ENCODE results near the gene POLH. TPM values are rescaled to one million over a fixed set of nuclear protein-coding genes. Genes with fewer than 3 reads are reported as not detected.

Gene POLH
- total and polyA plus RNA-seq, 2 donors (not counting 1 experiment from before 2014, with no cell fraction given): 19.0 to 21.8 TPM

DNA sequence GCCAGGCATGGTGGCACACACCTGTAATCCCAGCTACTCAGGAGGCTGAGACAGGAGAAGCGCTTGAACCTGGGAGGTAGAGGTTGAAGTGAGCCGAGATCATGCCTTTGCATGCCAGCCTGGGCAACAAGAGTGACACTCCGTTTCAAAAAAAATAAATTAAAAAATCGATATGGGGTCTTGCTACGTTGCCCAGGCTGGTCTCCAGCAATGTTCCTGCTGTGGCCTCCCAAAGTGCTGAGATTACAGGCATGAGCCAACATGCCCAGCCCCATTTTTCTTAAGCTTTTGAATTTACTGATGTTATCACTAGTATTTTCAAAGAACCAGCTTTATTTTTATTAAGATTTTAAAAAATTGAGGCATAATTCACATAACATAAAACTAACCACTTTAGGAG lies 35.5 kb upstream of the POLH start:
- Histone ChIP-seq H3K9ac (ENCODE audit: insufficient read depth, low read length) (no peak overlapping the region), H3K9me3 (ENCODE audit: control insufficient read depth, insufficient read depth, low read depth, low read length) (no peaks in the 10 kb centered on the region), H2AFZ (ENCODE audit: low read length) (no peak overlapping the region), H3K27me3 (ENCODE audit: control insufficient read depth, insufficient read depth, low read length) (no peaks in the 10 kb centered on the region), H3K4me2 (ENCODE audit: extremely low read depth, insufficient read depth, low read length) (no peak overlapping the region), H3K4me3 (replicated peaks in 1 of 4; ENCODE audit: control extremely low read depth in 1 of 4, insufficient read depth in 1 of 4, low read depth in 3 of 4, low read length in 4 of 4) (no peak overlapping the region), H3K36me3 (ENCODE audit: control insufficient read depth, insufficient read depth, low read length) (peaks cover 2% of the 10 kb centered on the region), H3K4me1 (ENCODE audit: control insufficient read depth, extremely low read depth, insufficient read depth, low read length) (no peaks in the 10 kb centered on the region), H3K79me2 (ENCODE audit: control insufficient read depth, insufficient read depth, low read length) (no peaks in the 10 kb centered on the region), H4K20me1 (ENCODE audit: control insufficient read depth, extremely low read depth, insufficient read depth, low read length) (no peaks in the 10 kb centered on the region), H3K27ac (ENCODE audit: insufficient read depth, low read length) (no peak overlapping the region)
- DNase-seq (ENCODE audit: low read depth in 2 of 2): no peak
- TF ChIP-seq EZH2 (IDR thresholded peaks at IDR 0.05; ENCODE audit: low read length, missing control alignments): no peak
- TF ChIP-seq, protein P1, sequence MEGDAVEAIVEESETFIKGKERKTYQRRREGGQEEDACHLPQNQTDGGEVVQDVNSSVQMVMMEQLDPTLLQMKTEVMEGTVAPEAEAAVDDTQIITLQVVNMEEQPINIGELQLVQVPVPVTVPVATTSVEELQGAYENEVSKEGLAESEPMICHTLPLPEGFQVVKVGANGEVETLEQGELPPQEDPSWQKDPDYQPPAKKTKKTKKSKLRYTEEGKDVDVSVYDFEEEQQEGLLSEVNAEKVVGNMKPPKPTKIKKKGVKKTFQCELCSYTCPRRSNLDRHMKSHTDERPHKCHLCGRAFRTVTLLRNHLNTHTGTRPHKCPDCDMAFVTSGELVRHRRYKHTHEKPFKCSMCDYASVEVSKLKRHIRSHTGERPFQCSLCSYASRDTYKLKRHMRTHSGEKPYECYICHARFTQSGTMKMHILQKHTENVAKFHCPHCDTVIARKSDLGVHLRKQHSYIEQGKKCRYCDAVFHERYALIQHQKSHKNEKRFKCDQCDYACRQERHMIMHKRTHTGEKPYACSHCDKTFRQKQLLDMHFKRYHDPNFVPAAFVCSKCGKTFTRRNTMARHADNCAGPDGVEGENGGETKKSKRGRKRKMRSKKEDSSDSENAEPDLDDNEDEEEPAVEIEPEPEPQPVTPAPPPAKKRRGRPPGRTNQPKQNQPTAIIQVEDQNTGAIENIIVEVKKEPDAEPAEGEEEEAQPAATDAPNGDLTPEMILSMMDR (conservative IDR thresholded peaks at IDR 0.05 in 1 of 2, IDR thresholded peaks at IDR 0.05 in 1 of 2; ENCODE audit: low read depth in 1 of 2, low read length in 2 of 2): no peak

DNA sequence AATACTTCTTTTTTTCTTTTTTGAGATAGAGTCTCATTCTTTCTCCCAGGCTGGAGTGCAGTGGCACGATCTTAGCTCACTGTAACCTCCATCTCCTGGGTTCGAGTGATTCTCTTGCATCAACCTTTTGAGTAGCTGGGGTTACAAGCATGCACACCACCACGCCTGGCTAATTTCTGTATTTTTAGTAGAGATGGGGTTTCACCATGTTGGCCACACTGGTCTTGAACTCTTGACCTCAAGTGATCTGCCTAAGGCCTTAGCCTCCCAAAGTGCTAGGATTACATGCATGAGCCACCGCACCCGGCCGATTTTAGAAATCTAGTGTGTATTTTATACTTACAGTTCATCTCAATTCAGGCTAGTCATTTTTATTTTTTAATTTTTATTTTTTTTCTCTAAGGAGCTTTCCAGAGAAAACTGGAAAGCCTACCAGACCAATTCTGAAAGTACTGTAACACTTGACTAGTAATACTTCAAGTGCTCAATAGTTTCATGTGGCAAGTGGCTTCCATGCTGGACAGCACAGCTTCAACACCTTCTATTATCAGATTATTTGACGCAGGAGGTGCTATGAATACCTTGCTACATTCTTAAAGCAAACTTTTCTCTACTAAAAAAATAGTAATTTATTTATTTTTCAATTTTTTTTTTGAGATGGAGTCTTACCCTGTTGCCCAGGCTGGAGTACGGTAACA lies 34.1 kb upstream of the POLH start:
- Histone ChIP-seq H3K9me3 (ENCODE audit: control insufficient read depth, insufficient read depth, low read depth, low read length) (no peaks in the 10 kb centered on the region), H3K36me3 (ENCODE audit: control insufficient read depth, insufficient read depth, low read length) (peaks cover 2% of the 10 kb centered on the region), H3K27ac (ENCODE audit: insufficient read depth, low read length) (no peak overlapping the region), H2AFZ (ENCODE audit: low read length) (no peak overlapping the region), H3K4me3 (replicated peaks in 1 of 4; ENCODE audit: control extremely low read depth in 1 of 4, insufficient read depth in 1 of 4, low read depth in 3 of 4, low read length in 4 of 4) (no peak overlapping the region), H4K20me1 (ENCODE audit: control insufficient read depth, extremely low read depth, insufficient read depth, low read length) (no peaks in the 10 kb centered on the region), H3K4me2 (ENCODE audit: extremely low read depth, insufficient read depth, low read length) (no peak overlapping the region), H3K27me3 (ENCODE audit: control insufficient read depth, insufficient read depth, low read length) (no peaks in the 10 kb centered on the region), H3K79me2 (ENCODE audit: control insufficient read depth, insufficient read depth, low read length) (no peaks in the 10 kb centered on the region), H3K9ac (ENCODE audit: insufficient read depth, low read length) (no peak overlapping the region), H3K4me1 (ENCODE audit: control insufficient read depth, extremely low read depth, insufficient read depth, low read length) (no peaks in the 10 kb centered on the region)
- no peak for DNase-seq (ENCODE audit: low read depth in 2 of 2)
- no peak for TF ChIP-seq EZH2 (IDR thresholded peaks at IDR 0.05; ENCODE audit: low read length, missing control alignments)
- TF ChIP-seq, protein P1 (conservative IDR thresholded peaks at IDR 0.05 in 1 of 2, IDR thresholded peaks at IDR 0.05 in 1 of 2; ENCODE audit: low read depth in 1 of 2, low read length in 2 of 2): no peak

DNA sequence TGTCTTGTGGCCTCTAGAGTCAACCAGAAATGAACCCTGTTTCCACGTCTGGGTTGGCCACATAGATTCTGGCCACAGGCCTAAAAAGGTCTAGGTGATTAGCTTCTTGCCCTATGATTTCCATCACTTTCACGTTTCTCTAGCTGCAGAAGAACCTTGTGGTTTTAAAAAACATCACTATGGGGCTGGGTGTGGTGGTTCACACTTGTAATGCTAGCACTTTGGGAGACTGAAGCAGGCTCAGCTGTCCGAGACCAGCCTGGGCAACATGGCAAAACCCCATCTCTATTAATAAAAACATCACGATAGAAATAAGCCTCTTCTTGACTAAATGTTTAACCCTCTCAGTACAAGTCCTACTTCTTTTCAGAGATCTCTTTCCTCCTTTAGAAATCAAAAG lies 31.5 kb upstream of the POLH start:
- DNase-seq (ENCODE audit: low read depth in 2 of 2): no peak
- no peak overlapping the region for H3K9ac ChIP-seq (ENCODE audit: insufficient read depth, low read length)
- H4K20me1 ChIP-seq (ENCODE audit: control insufficient read depth, extremely low read depth, insufficient read depth, low read length): no peaks in the 10 kb centered on the region
- no peak overlapping the region for H2AFZ ChIP-seq (ENCODE audit: low read length)
- no peaks in the 10 kb centered on the region for H3K27me3 ChIP-seq (ENCODE audit: control insufficient read depth, insufficient read depth, low read length)
- H3K79me2 ChIP-seq (ENCODE audit: control insufficient read depth, insufficient read depth, low read length): no peaks in the 10 kb centered on the region
- no peak for TF ChIP-seq EZH2 (IDR thresholded peaks at IDR 0.05; ENCODE audit: low read length, missing control alignments)
- TF ChIP-seq, protein P1 (conservative IDR thresholded peaks at IDR 0.05 in 1 of 2, IDR thresholded peaks at IDR 0.05 in 1 of 2; ENCODE audit: low read depth in 1 of 2, low read length in 2 of 2): no peak
- H3K9me3 ChIP-seq (ENCODE audit: control insufficient read depth, insufficient read depth, low read depth, low read length): no peaks in the 10 kb centered on the region
- H3K4me2 ChIP-seq (ENCODE audit: extremely low read depth, insufficient read depth, low read length): no peak overlapping the region
- H3K4me3 ChIP-seq (replicated peaks in 1 of 4; ENCODE audit: control extremely low read depth in 1 of 4, insufficient read depth in 1 of 4, low read depth in 3 of 4, low read length in 4 of 4): no peak overlapping the region
- no peaks in the 10 kb centered on the region for H3K4me1 ChIP-seq (ENCODE audit: control insufficient read depth, extremely low read depth, insufficient read depth, low read length)
- no peak overlapping the region for H3K27ac ChIP-seq (ENCODE audit: insufficient read depth, low read length)
- peaks cover 8% of the 10 kb centered on the region for H3K36me3 ChIP-seq (ENCODE audit: control insufficient read depth, insufficient read depth, low read length)

All from fibroblast of lung (primary cell).